ENCODE results near the gene PDLIM1. TPM values are rescaled to one million over a fixed set of nuclear protein-coding genes. Genes with fewer than 3 reads are reported as not detected.

Gene PDLIM1
- total and polyA plus RNA-seq, 2 of the 8 experiments (the other 6 are each of a cell fraction or from before 2014, with no cell fraction given): 169 to 245 TPM

DNA sequence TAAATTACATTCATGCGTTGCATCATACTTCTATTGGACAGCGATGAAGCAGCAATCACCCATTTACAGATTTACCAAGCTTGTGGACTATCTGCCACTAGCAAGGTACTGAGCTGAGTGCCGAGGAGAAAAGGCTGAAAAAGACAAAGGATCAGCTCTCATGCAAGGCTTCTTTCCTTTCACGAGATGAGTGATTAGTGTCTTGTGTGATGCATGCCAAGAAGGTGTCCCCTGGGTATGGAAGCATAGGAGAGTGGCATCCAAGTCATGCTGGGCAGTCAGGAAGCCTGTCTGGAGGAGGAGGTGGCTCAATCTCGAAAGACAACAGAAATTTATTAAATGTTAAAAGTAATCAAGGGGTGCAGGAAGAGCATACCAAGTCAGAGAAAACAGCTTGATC lies 55.9 kb downstream of the PDLIM1 start (continued):
- no peak for TF ChIP-seq CTBP2 (IDR thresholded peaks at IDR 0.05; ENCODE audit: borderline replicate concordance, insufficient read depth, insufficient read length, low read length)
- TF ChIP-seq NRF1 (IDR thresholded peaks at IDR 0.05; ENCODE audit: low read depth, low read length): no peak
- TF ChIP-seq HDAC6 (IDR thresholded peaks at IDR 0.05; ENCODE audit: low read depth, low read length): no peak

Data from H1 (cell line).